T-helper 1 cell treated with Interleukin-12 subunit alpha and Interleukin-12 subunit beta and Interleukin-4 antibody, amounts not matched to agents 30 μg/mL and 1 μg/mL, for 36 hours (primary cell): Measurements from ENCODE around the gene RUNDC3A.
A peak's percentile ranks its signal among the peaks of the same experiment; 100 is the strongest.
"Not testable (repeated sequence)": the region's sequence is repeated elsewhere in the genome, so short reads cannot be mapped to it uniquely, and the experiment has no call there.

Experiments used
- H3K27ac Mint-ChIP-seq: one replicate; pipeline ENCODE4 v1.8.0; 2021; ENCODE audit warnings: mild to moderate bottlenecking, mixed read lengths
- H3K27me3 Mint-ChIP-seq: one replicate; pipeline ENCODE4 v1.8.0; 2021; ENCODE audit warnings: low read depth, mixed read lengths
- H3K36me3 Mint-ChIP-seq: one replicate; pipeline ENCODE4 v1.8.0; 2021; ENCODE audit warnings: low read depth, mixed read lengths
- H3K4me1 Mint-ChIP-seq: one replicate; pipeline ENCODE4 v1.8.0; 2021; ENCODE audit warnings: low read depth, mixed read lengths
- H3K4me3 Mint-ChIP-seq: one replicate; pipeline ENCODE4 v1.8.0; 2021; ENCODE audit warnings: mild to moderate bottlenecking, moderate library complexity, mixed read lengths
- H3K9me3 Mint-ChIP-seq: one replicate; pipeline ENCODE4 v1.8.0; 2021; ENCODE audit warnings: mixed read lengths

The RUNDC3A gene

DNA sequence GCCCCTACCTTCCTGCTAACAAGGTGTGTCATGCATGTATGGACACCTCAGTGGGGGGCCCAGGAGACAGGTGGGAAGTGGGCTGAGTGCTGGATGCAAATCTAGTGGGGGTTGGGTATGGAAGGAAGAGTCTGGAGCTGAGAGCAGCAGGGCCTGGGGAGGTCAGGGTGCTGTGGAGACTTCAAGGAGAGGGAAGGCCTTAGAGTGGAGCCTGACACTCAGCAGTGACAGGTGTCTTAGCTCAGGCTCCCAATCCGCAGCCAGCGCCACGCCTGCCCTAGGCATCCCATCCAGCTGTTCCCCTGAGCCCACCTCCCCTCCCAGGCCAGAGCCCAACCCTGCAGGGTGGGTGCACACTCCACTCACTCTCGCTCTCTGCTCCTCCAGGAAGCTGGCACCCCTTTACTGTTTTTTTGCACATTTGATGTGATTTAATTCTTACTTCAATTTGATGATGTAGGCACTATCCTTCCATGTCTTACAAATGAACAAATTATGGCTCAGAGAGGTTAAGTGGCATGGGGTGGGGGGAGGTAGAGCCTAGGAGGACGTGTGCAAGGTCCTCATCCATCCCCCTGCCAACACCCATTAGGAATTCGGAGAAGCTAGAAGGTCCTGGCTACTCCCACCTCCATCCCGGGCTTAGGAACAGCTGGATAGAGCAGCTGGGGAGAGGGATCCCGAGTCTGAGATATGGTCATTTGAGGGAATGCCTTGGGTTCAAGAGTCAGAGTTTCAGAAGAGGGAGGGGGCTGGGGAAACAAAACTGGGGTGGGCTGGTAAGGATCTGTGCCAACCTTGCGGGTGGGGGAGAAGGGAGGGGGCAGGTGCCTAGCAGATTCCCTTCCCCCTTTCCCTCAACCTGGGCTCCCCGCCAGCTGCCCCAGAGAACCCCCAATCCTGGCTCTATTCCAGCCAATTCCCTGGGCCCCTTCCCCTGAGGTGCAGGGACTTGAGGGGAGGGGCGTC, 53.2 kb downstream of the RUNDC3A start:
- no peak overlapping the region for H3K27ac Mint-ChIP-seq
- no peaks in the 10 kb centered on the region for H3K36me3 Mint-ChIP-seq
- no peak overlapping the region for H3K4me3 Mint-ChIP-seq
- H3K27me3 Mint-ChIP-seq = peaks cover 51% of the 10 kb centered on the region
- no peaks in the 10 kb centered on the region for H3K4me1 Mint-ChIP-seq
- H3K9me3 Mint-ChIP-seq = no peaks in the 10 kb centered on the region

DNA sequence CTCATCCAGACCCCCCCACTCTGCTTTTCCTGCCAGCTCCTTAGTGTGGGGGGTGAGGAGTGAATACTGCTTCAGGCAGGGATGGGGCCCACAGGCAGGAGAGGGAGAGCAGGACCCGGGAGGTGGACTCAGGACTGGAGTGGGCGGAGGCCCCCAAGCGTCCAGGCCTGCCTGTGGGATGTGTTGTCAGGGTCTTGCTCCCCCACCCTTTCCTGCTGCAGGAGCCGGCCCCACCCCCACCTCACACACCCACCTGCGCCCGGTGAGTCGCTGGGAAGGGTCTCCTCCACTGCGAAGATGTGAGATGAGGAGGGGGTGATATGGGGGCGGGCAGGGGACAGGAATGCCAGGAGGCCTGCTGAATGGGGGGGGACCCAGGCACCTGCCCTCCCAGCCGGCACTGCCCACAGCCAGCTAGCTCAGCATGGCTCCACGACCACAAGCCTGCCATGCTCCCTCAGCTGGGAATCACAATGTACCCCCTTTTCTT, 54.1 kb downstream of the RUNDC3A start:
- H3K9me3 Mint-ChIP-seq = no peaks in the 10 kb centered on the region
- no peak overlapping the region for H3K4me3 Mint-ChIP-seq
- peaks cover 60% of the 10 kb centered on the region for H3K27me3 Mint-ChIP-seq
- H3K36me3 Mint-ChIP-seq = no peaks in the 10 kb centered on the region
- H3K4me1 Mint-ChIP-seq = no peaks in the 10 kb centered on the region
- H3K27ac Mint-ChIP-seq = no peak overlapping the region

DNA sequence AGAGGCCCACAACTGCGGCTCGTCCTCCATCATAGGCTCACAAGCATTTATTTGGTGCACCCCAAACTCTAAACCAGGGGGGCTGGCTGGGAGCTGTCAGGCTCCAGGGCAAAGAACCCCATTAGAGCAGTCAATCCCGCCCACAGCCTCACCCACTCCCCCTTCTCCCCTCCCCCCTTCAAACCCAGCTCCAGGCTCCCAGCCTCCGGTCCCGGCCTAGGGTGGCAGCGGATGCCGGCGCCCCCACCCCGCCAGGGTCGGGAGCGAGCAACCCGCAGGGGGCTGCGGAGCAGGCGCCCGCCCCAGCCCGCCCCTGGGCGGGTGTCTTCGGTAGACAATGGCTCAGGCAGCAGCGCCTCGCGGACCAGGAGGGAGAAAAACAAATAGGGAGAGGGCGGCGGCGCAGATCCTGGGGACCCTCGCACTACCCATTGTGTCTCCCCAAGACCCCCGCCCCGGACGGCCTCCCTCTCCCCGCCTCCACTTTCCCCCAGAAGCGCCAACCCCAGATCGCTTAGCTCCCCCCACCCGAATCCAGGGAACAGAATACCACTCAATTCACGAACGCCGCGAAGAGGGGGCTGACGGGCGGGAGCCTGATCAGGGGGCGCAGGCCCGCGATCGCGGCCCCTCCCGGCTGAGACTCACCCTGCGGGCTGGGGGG, 54.7 kb downstream of the RUNDC3A start:
- H3K4me1 Mint-ChIP-seq = no peaks in the 10 kb centered on the region
- no peaks in the 10 kb centered on the region for H3K36me3 Mint-ChIP-seq
- peak overlapping the region; percentile 74 for H3K4me3 Mint-ChIP-seq
- no peak overlapping the region for H3K27ac Mint-ChIP-seq
- H3K27me3 Mint-ChIP-seq = peaks cover 65% of the 10 kb centered on the region
- no peaks in the 10 kb centered on the region for H3K9me3 Mint-ChIP-seq

DNA sequence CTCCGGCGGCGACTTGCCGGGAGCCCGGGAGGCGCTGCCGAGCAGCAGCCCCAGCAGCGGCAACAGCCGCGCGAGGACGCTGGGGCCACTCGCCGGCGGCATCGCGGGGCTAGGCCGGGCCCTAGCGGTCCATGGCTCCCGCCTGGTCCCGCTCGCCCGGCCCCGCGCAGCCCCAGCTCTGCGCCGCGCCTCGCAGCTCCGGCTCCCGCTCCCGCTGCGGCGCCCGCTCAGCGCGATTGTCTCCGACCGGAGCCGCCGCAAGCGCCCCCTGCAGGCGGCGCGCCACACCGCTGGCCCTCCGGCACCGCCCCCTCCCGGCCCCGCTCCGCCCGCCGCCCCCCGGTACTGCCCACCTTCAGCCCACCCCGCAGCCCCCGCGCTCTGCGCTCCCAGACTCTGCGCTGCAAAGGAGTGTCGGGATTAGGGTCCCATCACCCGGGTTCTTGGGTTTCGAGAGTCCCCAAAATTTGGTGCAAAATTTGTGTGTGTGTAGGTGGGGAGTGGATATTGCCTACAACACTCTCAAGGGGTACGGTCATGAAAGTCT, 55.3 kb downstream of the RUNDC3A start, which contains the start of gene FAM171A2:
Gene FAM171A2, minus strand, starts transcription at position 241 of the 547 bp plus-strand sequence. Its CDS starts 139 bp downstream, at position 102.
- H3K36me3 Mint-ChIP-seq = no peaks in the 10 kb centered on the region
- peak within 1 kb of the TSS; percentile 74 for H3K4me3 Mint-ChIP-seq
- H3K4me1 Mint-ChIP-seq = no peaks in the 10 kb centered on the region
- no peaks in the 10 kb centered on the region for H3K9me3 Mint-ChIP-seq
- no peak within 1 kb of the TSS for H3K27ac Mint-ChIP-seq
- peaks cover 65% of the 10 kb centered on the region for H3K27me3 Mint-ChIP-seq

DNA sequence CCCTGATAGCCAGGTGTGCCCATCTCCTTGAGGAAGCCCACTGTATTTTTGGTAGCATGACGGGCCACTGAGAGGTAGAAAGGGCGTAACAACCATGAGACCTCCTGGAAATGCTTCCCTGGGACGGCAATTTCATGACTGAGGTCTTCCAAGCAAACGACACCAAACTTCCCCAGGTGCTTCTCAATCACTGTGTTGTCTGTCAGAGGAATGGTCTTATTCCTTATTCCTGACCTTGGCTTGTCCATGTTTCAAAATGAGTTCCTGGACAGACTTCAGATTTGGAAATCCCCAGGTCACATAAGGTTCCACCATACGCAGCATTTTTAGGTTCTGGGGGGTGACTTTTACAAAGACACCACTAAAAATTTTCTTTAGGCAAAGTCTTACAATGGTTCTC, 56.6 kb downstream of the RUNDC3A start:
- peaks cover 64% of the 10 kb centered on the region for H3K27me3 Mint-ChIP-seq
- H3K27ac Mint-ChIP-seq, H3K4me1 Mint-ChIP-seq, H3K4me3 Mint-ChIP-seq, H3K9me3 Mint-ChIP-seq, H3K36me3 Mint-ChIP-seq: not testable (repeated sequence)

DNA sequence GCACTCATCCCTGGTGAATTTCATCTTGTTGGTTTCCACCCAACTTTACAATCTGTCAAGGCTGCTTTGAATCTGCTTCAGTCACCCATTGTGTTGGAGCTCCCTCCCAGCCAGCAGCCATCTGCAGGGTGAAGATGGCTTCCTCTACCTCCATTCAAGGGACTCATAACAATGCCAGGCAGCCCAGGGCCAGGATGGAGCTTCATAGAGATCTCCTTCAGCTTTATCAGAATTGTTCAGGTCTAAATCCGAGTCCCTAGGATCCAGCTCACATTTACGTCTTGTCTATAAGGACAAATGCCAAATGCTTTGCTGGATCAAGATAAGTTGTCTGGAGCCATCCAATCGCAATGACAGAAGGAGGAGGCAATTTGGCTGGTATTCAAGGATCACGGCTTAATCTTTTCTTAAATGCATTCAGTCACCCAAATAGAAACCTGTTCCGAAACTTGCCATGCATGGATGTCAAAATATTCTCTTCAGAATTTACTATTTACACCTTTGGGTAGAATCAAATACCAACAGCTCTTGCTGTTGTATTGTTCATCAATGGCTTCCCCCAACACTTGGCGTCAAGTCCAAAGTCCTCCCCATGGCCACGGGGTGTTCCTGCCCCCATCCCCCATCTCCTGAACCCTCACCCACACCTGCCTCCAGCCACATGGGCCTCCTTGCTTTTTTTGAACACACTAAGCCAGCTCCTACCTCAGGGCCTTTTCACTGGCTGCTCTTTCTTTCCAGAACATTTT, 59.0 kb downstream of the RUNDC3A start:
- no peaks in the 10 kb centered on the region for H3K36me3 Mint-ChIP-seq
- H3K27ac Mint-ChIP-seq = no peak overlapping the region
- peaks cover 6% of the 10 kb centered on the region for H3K4me1 Mint-ChIP-seq
- H3K9me3 Mint-ChIP-seq = no peaks in the 10 kb centered on the region
- H3K27me3 Mint-ChIP-seq = peaks cover 54% of the 10 kb centered on the region
- H3K4me3 Mint-ChIP-seq = no peak overlapping the region
